DMS 273 (cell line): ENCODE measurements around the gene ATP8B4.
"Not testable (repeated sequence)": the region's sequence is repeated elsewhere in the genome, so short reads cannot be mapped to it uniquely, and the experiment has no call there.

Source experiments
- DNase-seq: peaks from one replicate; lab custom pipeline; 2025; ENCODE audit not compliant: unreplicated experiment; lab: John Stamatoyannopoulos, UW

The ATP8B4 gene

GRCh38 chr15:50109076-50109987 lies 9.7 kb downstream of the ATP8B4 start:
- no peak for DNase-seq

GRCh38 chr15:50108461-50108860 lies 10.6 kb downstream of the ATP8B4 start:
- no peak for DNase-seq

- no peak for DNase-seq
These were observed 11.2 kb downstream of the ATP8B4 start for GRCh38 chr15:50107591-50108408.

- no peak for DNase-seq
These were observed 11.9 kb downstream of the ATP8B4 start for GRCh38 chr15:50107157-50107556.

GRCh38 chr15:50106457-50106856 lies 12.6 kb downstream of the ATP8B4 start:
- no peak for DNase-seq

GRCh38 chr15:50100486-50100885 lies 18.5 kb downstream of the ATP8B4 start:
- DNase-seq, result no peak

GRCh38 chr15:50098545-50098944 lies 20.5 kb downstream of the ATP8B4 start:
- DNase-seq, result no peak

- no peak for DNase-seq
These were observed 22.9 kb downstream of the ATP8B4 start for GRCh38 chr15:50095938-50096821.

GRCh38 chr15:50089386-50089785 lies 29.6 kb downstream of the ATP8B4 start:
- DNase-seq, result not testable (repeated sequence)

GRCh38 chr15:50084932-50085331 lies 34.1 kb downstream of the ATP8B4 start:
- DNase-seq, result no peak

- DNase-seq, result no peak
These were observed 35.5 kb downstream of the ATP8B4 start for GRCh38 chr15:50083424-50084025.

- no peak for DNase-seq
These were observed 37.0 kb downstream of the ATP8B4 start for GRCh38 chr15:50082066-50082465.

GRCh38 chr15:50077651-50078050 lies 41.4 kb downstream of the ATP8B4 start:
- DNase-seq, result no peak

- no peak for DNase-seq
These were observed 41.9 kb downstream of the ATP8B4 start for GRCh38 chr15:50077176-50077575.

- no peak for DNase-seq
These were observed 43.7 kb downstream of the ATP8B4 start for GRCh38 chr15:50075319-50075718.

GRCh38 chr15:50071551-50072258 lies 47.3 kb downstream of the ATP8B4 start:
- DNase-seq, result no peak

GRCh38 chr15:50068016-50068415 lies 51.0 kb downstream of the ATP8B4 start:
- DNase-seq, result no peak

GRCh38 chr15:50067254-50067653 lies 51.8 kb downstream of the ATP8B4 start:
- no peak for DNase-seq

GRCh38 chr15:50066666-50067065 lies 52.4 kb downstream of the ATP8B4 start:
- DNase-seq, result no peak

- no peak for DNase-seq
These were observed 52.8 kb downstream of the ATP8B4 start for GRCh38 chr15:50066202-50066601.
